GM18507 (cell line): ENCODE results near the gene TEX30.
"Not testable (repeated sequence)": the region's sequence is repeated elsewhere in the genome, so short reads cannot be mapped to it uniquely, and the experiment has no call there.

Experiments
- DNase-seq: peaks from one replicate; pipeline ENCODE4 v3.0.0; 2011; ENCODE audit warnings: low read depth; ENCODE audit not compliant: insufficient read length; ENCODE audit errors: extremely low spot score
- FAIRE-seq: peaks from 2 replicates; lab custom pipeline; 2011; peaks lifted over from hg19 to GRCh38; lab: Jason Lieb, UNC

The TEX30 gene

DNA sequence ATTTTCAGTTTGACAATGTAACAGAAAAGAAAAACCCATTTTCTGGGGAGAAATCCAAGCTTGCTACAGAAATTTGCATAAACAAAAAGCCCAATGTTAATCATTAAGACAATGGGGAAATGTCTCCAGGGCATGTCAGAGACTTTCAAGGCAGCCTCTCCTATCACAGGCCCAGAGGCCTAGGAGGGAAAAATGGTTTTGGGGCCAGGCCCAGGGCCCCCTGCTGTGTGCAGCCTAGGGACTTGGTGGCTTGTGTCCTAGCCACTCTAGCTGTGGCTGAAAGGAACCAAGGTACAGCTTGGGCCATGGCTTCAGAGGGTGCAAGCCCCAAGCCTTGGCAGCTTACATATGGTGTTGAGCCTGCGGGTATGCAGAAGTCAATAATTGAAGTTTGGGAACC is 8.0 kb upstream of the TEX30 start:
- no peak for FAIRE-seq
- DNase-seq, result no peak

DNA sequence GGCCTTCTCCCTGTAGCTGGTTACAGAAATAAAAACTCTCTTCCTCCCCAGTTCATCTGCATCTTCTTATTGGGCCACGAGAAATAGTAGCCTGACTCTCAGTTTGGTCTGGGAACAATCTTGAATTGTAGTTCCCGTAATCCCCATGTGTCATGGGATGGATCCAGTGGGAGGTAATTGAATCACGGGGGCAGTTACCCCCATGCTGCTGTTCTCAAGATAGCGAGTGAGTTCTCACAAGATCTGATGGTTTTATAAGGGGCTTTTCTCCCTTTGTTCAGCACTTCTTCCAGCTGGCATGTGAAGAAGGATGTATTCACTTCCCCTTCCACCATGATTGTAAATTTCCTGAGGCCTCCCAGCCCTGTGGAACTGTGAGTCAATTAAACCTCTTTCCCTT is 7.1 kb upstream of the TEX30 start:
- not testable (repeated sequence) for FAIRE-seq

DNA sequence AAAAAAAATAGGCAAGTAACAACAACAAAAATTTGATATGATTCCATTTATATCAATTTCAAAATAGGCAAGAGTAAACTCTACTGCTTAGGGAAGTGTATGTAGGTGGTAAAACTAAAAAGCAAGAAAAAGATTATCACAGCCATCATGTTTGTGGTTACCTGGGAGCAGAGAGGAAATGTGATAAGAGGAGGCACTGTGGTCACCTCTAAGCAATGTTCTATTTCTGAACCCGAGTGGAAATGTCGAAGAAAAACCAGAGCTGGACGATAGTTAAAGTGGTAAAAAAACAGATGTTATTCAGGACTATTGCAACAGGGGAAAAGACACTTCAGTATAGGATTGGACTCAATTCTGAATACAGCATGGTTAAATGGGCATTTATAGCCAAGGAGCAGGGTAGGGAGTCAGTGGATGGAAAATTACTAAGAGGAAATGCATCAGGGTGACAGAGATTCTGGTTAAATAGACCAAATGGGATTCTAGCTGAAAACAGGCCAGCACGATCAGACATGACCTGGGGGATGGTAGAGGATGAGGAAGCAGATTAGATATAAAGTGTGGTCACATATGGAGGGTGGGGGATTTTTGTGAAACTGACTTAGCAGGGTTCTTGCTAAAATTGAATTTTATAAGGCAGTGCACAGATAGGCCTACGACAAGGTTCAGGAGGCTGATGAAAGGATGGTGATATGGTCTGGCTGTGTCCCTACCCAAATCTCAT is 6.0 kb upstream of the TEX30 start:
- DNase-seq (no peak), FAIRE-seq (peak; percentile 50)

More for the DNA sequence above, 7.1 kb upstream of the TEX30 start:
- DNase-seq, result not testable (repeated sequence)

DNA sequence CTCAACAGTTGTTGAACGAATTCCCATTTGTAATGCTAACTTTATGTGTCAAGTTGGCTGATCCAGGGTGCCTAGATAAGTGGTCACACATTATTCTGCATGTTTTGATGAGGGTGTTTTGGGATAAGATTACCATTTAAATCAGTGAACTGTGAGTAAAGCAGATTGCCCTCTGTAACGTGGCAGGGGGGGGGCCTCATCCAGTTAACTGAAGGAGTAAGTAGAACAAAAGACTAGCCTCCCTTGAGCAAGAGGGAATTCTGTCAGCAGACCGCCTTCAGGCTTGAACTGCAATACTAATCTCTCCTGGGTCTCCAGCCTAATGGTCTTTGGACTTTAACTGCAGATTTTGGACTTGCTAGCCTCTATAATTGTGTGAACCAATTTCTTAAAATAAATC is 4.2 kb upstream of the TEX30 start:
- no peak for FAIRE-seq
- DNase-seq, result no peak

DNA sequence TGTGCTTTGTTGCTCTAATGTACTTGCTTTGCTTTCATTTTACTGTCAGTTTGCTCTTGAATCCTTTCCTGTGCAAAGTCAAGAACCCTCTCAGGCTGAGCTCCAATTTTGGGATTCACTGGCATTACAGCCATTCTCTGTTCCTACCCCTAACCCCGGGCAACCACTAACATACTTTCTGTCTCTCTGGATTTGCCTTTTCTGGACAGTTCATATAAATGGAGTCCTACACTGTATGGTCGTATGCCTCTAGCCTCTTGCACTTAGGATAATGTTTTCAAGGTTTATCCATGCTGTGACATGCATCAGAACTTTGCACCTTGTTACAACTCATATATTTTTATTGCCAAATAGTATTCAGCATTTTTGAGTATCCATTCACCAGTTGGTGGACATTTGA is 2.7 kb upstream of the TEX30 start:
- no peak for DNase-seq
- FAIRE-seq, result no peak

DNA sequence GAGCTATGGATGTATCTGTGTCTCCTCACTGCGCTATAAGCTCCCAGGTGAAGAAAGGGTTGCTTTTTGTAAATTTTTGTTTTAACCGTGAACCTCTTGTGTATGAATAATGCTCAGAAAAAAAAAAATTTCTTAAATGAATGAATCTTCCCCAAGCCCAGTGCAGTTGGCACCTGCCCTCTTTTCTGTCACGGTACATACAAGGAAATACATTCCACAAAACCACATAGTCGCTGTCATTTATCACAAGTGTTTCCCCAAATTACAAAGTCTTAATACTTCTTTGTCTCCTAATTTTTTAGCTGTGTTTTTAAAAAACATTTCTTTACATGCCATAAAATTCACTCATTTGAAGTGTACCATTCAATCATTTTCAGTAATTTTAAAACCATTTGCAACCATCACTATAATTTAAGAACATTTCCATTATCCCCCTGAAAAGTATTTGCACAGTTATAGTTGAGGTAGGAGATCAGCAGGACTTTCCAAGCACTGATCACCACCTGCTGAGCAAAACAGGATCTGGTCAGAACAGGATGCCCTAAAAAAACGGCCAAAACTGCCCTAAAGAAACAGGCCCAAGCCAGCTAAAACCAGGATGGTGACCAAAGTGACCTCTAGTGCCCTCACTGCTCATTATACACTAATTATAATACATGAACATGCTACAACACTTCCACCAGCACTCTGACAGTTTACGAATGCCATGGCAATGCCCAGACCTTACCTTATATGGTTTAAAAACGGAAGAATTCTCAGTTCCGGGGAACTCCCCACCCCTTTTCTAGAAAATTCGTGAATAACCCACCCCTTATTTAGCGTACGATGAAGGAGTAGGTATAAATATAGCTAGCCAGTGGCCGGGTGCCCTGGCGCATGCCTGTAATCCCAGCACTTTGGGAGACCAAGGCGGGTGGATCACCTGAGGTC is 1.3 kb upstream of the TEX30 start:
- FAIRE-seq (no peak), DNase-seq (no peak)

DNA sequence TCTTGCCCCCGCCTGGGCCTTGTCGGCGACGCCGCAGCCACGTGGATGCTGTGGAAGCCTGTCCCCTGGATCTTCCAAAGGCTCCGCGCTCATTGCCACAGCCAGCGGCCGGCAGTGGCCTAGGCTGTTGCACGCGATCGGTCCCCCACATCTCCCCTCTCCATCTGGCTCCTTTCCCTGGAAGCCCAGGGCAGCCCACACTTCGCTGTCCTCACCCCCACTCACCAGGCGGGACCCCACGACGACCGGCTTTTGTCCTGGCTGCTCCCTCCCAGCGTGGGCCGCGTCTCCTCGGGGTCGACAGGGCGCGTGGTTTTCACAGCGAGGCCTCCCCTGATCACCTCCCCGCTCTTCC is 605 bp upstream of the TEX30 start:
- no peak for FAIRE-seq
- no peak for DNase-seq

DNA sequence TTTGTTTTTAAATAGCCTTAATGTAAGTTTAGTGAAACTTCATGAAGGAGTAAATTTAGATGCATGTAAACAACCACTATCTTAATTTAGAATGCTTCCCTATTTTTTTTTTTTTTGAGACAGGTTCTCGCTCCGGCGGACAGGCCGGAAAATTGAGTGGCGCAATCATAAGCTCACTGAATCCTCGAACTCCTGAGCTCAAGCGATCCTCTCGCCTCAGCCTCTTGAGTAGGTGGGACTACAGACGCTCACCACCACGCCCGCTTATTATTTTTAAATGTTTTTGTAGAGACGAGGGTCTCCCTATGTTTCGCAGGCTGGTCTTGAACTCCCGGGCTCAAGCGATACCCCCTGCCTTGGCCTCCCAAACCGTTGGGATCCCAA is 1.6 kb downstream of the TEX30 start:
- FAIRE-seq (no peak), DNase-seq (no peak)

DNA sequence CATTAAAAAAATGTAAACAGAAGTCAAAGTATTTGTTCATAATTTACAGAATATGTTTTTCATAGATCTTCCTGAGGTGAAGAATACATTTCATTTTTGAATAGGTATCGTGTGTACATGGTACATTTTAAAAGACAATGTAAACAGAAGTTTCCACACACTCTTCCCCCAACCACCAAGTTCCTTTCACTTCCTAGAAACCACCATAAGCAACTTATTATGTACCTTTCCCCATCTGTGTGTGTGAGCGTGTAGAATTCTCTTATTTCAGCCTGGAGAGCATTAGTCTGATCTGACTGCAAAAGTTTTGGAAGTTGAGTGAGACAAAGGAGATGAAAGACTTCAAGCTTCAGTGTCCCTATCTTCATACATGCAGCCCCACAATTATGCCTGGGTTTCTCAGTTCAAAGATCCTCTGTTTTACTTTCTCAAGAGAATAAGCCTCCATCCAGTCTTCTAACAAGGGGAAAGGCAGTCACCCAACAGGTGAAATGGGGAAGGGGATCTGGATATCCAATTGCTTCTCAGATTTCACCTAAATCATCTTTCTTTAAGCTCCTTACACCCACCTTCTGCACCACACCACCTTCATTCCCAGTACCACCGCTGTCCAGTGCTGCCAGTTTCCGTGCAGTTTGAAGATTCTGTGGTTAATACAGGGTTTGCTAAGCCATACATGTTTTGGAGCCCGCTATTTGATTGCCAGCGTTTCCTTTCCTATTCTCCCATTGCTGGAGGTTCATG is 2.1 kb downstream of the TEX30 start:
- no peak for FAIRE-seq

DNA sequence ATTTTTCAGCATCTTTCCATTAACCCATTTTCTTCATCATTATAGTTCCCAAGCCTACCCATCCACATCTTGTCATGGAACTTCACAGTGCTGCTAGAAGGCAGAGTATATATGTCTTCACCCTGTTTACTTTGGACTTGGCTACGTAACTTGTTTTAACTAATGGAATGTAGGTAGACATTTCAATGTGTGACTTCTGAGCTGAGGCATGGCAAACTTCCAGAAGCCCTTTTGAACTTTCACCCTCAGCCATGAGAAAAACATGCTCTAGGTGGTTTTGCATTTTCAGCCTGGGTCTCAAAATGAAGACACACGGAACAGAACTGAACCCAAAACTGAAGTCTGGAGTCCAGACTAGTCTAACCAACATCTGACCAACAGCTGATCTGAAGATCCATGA is 3.2 kb downstream of the TEX30 start:
- DNase-seq, result no peak
- FAIRE-seq, result no peak

More for the DNA sequence above, 2.1 kb downstream of the TEX30 start:
- no peak for DNase-seq

DNA sequence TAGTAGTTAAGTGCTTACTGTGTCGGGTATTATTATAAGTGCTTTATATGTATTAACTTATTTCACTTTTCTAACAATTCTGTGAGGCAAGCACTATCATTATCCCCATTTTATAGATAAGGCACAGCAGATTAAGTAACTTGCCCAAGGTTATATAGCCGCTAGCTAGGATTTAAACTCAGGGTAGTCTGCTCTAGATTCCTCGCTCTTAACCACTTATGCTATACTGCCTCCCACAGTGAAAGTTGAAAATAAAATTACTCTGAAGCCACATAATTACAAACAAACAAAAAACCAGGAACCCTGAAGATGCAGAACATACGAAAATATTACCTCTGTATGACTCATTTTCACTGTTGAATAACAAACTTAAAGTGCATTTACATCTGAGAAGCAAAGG is 3.9 kb downstream of the TEX30 start:
- FAIRE-seq (no peak), DNase-seq (no peak)

DNA sequence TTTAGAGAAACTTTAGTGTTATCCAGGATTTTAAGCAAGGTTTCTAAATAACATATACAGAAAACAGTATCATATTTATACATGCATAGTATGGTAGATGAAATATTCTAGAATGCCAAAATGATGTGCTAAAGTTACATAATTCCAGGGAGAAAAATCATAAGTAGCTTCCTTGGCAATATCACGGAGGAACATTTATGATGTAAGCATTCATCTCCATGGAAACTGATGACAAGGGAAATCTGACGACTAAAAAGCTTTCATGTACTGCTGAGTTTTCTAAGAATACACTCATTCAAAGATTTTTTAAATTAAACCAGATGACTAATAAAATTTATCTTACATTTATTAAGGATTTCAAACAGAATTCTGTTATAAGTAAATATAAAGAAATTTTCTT is 4.7 kb downstream of the TEX30 start:
- DNase-seq (no peak), FAIRE-seq (no peak)

DNA sequence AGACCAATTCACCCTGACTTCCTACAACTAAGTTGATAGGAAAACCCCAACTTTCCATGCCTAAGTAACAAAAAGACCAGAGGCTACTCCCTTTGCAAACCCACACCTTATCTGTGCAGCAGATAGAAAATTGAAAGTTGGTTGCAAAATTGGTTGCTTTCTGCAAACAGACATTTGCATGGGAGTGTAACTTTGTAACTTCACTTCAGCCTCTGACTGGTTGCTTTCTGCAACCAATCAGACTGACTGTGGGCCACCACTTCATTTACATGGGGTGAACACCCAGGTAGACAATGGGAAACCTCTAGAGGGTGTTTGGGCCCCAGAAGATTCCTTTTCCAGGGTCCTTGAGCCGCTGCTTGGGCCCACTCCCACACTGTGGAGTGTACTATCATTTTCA is 9.8 kb downstream of the TEX30 start:
- FAIRE-seq (no peak), DNase-seq (no peak)

DNA sequence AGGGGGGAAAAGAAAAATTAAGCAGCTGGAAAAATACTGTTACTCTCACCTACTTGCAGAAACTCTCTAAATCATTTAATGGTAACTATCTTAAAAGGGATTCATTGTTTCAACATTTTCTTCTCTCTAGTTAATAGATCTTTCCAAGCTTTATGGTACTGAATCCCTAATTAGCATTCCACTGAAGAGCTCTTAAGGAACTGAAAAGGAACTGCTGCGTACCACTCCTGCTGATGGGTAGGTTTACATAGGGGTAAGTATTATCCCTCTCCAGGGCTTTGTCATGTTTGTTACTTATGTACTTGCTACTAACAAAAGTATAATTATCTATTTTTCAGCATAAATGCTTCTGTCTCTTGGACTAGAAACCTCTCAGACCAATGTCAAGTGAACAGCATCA is 12.5 kb downstream of the TEX30 start:
- no peak for FAIRE-seq
- DNase-seq, result no peak

DNA sequence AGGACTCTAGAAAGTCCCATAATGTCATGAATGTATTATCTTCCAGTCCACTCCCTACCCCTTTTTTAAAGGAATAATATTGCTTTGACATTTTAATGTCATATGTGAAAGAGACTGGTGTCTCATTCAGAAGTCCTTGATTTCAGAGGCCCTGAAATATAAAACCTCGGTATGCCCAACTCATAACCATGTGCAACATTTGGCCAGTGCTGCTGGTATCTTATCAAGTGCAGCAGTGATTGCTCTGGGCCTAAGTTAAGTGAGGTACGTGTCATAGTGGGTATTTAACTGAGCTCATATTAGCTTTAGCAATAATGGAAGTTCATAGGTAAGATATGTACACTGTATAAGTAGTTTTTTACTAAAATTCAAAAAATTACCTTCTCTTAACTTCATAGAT is 14.7 kb downstream of the TEX30 start:
- DNase-seq (no peak), FAIRE-seq (no peak)

DNA sequence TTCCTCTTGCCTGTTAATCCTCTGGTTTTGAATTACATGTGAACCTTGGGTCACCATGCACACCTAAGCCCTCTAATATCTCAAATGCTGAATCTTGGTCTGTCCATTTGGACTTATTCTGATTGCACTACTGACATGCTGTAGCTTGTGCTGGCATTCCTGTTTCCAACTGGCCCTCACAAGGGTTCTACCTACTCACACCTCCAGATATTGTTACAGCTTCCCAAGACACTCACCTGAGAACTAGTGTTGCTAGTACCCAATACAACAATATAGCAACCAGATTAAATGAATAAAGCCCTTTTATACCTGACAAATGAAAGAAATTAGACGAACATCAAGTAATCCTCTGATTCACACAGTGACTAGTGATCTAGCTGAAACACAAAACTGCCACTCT is 16.6 kb downstream of the TEX30 start:
- FAIRE-seq (no peak), DNase-seq (no peak)

DNA sequence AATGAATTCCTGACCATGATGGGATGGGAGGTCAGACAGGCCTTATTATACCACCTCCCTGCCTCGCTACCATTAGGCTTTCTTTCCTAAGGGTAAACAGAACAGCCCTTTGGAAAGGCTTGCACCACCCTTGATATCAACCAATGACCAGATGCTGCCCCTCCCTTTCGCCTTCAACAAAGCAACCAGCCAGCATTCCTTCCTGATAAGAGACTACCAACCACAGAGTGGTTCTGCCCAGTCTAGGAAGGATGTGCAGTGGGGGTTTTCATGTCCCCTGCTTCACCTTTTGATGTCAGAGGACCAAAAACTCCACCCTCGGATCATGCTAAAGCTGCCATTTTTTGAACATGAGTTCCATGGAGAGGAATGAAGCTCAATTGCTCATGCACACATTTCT is 21.7 kb downstream of the TEX30 start:
- DNase-seq (no peak), FAIRE-seq (no peak)

DNA sequence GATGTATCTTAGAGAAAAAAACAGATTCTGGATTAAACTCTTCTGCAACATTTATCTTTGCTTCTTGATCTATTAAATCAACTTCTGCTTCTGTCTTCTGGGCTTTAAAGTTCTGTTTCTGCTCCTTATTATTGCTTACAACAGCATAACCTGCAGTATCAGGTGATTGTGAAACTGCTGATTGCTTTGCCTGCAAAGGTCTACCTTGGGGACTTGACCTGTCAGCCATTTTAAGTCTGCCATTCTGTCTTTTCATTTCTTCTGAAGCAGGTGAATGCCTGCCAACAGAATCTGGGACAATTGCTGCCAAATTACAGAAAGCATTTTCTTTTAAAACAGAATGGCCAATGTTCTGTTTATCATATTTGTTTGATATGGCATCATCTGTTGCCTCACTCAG is 31.1 kb downstream of the TEX30 start:
- DNase-seq (no peak), FAIRE-seq (no peak)

DNA sequence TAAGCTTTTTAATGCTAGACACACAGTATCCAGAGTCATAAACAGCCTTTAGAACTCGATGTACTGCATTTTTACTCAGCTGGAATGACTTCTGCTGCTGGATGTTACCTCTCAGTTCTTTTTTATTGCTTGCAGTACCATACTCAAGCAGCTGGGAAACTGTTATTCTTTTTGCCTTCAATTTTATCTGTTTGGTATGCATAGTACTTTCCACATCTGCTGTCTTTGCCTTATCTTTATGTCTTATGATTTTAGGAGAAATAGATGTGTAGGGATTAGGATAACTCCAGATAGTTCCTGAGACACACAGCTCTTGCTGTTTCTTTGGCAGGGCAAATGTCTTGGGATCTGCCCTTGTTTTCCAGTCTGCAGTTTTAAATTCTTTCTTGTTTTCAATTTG is 31.5 kb downstream of the TEX30 start:
- FAIRE-seq, result no peak
- no peak for DNase-seq

DNA sequence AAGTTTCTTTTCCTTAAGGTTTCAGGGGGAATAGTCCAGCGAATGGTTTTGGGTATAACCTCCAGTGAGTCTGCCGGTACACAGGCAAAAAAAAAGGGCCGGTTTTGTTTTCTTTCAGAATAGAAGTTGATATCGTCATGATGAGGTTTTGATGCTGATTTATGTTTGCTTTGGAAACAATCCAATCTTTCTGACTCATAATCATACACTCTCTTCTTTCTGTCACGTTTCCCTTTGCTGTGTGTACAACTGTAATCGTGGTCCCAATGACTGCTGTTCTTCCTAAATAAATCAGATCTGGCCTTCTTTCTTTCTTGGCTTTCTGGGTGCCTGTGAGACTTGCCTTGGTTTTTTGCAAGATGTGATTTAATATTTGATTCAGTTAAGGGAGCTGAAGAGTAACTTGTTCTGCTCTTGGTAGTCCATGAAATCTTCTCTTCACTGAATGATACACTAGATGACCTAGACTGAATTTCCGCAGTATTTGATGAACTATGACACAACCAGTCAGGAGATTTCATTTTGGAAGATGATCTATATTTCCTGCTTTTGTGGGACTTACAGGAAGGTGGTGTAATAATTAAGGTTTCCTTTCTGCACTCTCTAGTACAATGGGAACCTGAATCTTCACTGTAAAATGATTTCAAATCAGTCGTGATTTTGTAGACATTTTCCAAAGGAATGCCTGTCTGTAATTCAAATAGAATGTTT is 43.9 kb downstream of the TEX30 start:
- FAIRE-seq, result no peak
- no peak for DNase-seq
